ENCODE measurements around the gene TMCC1.

The TMCC1 gene

GRCh38 chr3:129684270-129684669 lies 209.2 kb downstream of the TMCC1 start:
- TF ChIP-seq POLR2AphosphoS5 (IDR thresholded peaks at IDR 0.05; ENCODE audit: low read depth, low read length): no peak
- no peak for TF ChIP-seq REST (IDR thresholded peaks at IDR 0.05; ENCODE audit: insufficient read depth in 1 of 2, low read depth in 2 of 2, low read length in 2 of 2)
- TF ChIP-seq SIN3A (IDR thresholded peaks at IDR 0.05; ENCODE audit: borderline replicate concordance, insufficient read depth, low read length): no peak

DNA sequence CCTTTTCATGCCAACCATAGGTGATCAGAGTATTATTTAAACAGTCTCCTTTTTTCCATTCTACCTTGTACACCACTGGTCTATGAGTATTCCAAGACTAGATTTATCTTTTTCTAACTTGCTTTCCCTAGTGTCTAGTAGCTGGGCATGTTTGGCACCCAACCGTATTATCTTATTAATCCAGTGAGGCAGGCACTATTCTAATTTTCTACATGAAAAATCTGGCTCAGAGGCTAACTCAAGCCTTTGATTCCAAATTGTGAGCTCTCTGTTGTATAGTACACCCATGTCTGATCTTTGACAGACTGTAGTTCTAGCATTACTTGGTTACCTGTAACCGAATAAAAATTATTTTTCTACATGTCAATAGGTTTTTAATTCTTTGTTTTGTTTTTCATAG lies 210.3 kb downstream of the TMCC1 start:
- TF ChIP-seq TAF1 (IDR thresholded peaks at IDR 0.05; ENCODE audit: borderline replicate concordance, insufficient read depth, low read length): no peak
- no peak for TF ChIP-seq REST (IDR thresholded peaks at IDR 0.05; ENCODE audit: insufficient read depth in 1 of 2, low read depth in 2 of 2, low read length in 2 of 2)
- no peak for TF ChIP-seq FOXP2 (optimal IDR thresholded peaks at IDR 0.05; ENCODE audit: borderline replicate concordance, extremely low read depth, extremely low read length, insufficient read depth)
- TF ChIP-seq POLR2AphosphoS5 (IDR thresholded peaks at IDR 0.05; ENCODE audit: low read depth, low read length): no peak
- no peak for TF ChIP-seq SIN3A (IDR thresholded peaks at IDR 0.05; ENCODE audit: borderline replicate concordance, insufficient read depth, low read length)

GRCh38 chr3:129676985-129677384 lies 216.5 kb downstream of the TMCC1 start:
- TF ChIP-seq SIN3A (IDR thresholded peaks at IDR 0.05; ENCODE audit: borderline replicate concordance, insufficient read depth, low read length): no peak
- TF ChIP-seq POLR2AphosphoS5 (IDR thresholded peaks at IDR 0.05; ENCODE audit: low read depth, low read length): no peak
- TF ChIP-seq FOXP2 (optimal IDR thresholded peaks at IDR 0.05; ENCODE audit: borderline replicate concordance, extremely low read depth, extremely low read length, insufficient read depth): no peak
- TF ChIP-seq TAF1 (IDR thresholded peaks at IDR 0.05; ENCODE audit: borderline replicate concordance, insufficient read depth, low read length): no peak
- no peak for TF ChIP-seq REST (IDR thresholded peaks at IDR 0.05; ENCODE audit: insufficient read depth in 1 of 2, low read depth in 2 of 2, low read length in 2 of 2)

DNA sequence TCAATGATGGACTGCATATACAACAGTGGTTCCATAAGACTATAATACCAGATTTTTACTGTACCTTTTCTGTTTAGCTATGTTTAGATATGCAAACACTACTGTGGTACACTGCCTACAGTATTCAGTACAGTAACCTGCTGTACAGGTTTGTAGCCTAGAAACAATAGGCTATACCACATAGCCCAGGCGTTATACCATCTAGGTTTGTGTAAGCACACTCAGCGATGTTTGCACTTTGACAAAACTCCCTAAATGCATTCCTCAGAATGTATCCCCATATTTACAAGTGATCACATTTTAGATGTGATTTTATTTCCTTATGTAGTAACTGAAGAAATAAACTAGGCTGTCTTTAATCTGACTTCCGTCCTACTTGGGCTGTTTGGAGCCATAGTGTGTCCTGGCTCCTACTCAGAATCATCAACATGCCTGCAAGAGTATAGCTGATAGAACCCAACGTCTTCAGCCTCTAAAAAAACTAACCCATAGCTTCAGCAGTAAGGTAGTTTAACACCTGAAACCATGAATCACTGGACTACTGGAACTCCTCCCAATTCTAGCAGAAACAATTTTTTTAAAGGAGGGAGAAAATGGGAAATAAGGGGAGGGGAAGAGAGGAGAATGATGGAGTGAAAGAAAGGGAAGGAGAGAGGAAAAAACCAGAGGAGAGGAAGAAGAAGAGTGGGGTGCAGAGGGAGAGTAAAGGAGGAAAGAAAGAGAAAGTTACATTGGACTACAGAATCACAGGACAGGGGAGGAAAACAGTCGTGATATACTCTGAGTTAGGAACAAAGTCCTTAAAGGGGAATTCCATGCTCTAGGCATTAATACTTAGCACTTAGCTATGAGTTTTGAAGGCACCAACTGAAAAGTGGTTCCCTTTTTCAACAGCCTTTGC lies 219.4 kb downstream of the TMCC1 start:
- TF ChIP-seq TAF1 (IDR thresholded peaks at IDR 0.05; ENCODE audit: borderline replicate concordance, insufficient read depth, low read length) (no peak), FOXP2 (optimal IDR thresholded peaks at IDR 0.05; ENCODE audit: borderline replicate concordance, extremely low read depth, extremely low read length, insufficient read depth) (no peak), POLR2AphosphoS5 (IDR thresholded peaks at IDR 0.05; ENCODE audit: low read depth, low read length) (no peak), REST (IDR thresholded peaks at IDR 0.05; ENCODE audit: insufficient read depth in 1 of 2, low read depth in 2 of 2, low read length in 2 of 2) (no peak), SIN3A (IDR thresholded peaks at IDR 0.05; ENCODE audit: borderline replicate concordance, insufficient read depth, low read length) (no peak)
